Heart left ventricle (tissue), 16 donors: Measurements from ENCODE around the gene CFP. TPM values are rescaled to one million over a fixed set of nuclear protein-coding genes. Genes with fewer than 3 reads are reported as not detected.
A peak's percentile ranks its signal among the peaks of the same experiment; 100 is the strongest.

Experiments used
- ATAC-seq, 4 donors: fragments of 200-7000 bp; cut with Tn5 transposase; one replicate each; pipeline ENCODE4 v1.9.1; 2020 to 2022; ENCODE audit warnings: moderate library complexity in 4 of 4, mild to moderate bottlenecking in 3 of 4, moderate number of reproducible peaks in 1 of 4
- DNase-seq, 5 donors: peaks; one replicate each; pipeline ENCODE4 v3.0.0-alpha.2; 2020
- H3K27ac ChIP-seq, 12 donors: fragments of 200-600 bp; sonication (generic) in 4 of 12; one replicate each; pipeline versions ENCODE4 v1.5.0 to v1.8.0; 2016 to 2022; ENCODE audit warnings: mild to moderate bottlenecking in 2 of 12
- H3K27me3 ChIP-seq, 9 donors: fragments of 200-600 bp; sonication (generic) in 2 of 9; one replicate each; pipeline versions ENCODE4 v1.5.1 to v1.8.0; 2016 to 2022; ENCODE audit warnings: mild to moderate bottlenecking in 3 of 9
- H3K36me3 ChIP-seq, 9 donors: fragments of 200-600 bp; sonication (generic) in 2 of 9; one replicate each; pipeline versions ENCODE4 v1.5.0 to v1.8.0; 2018 to 2022; ENCODE audit warnings: mild to moderate bottlenecking in 2 of 9
- H3K4me1 ChIP-seq, 12 donors: fragments of 200-600 bp; sonication (generic) in 4 of 12; one replicate each; pipeline versions ENCODE4 v1.5.0 to v1.8.0; 2016 to 2022; ENCODE audit warnings: mild to moderate bottlenecking in 3 of 12
- H3K4me3 ChIP-seq, 12 donors: fragments of 200-600 bp; sonication (generic) in 4 of 12; one replicate each; pipeline versions ENCODE4 v1.5.0 to v1.8.0; 2017 to 2022; ENCODE audit warnings: mild to moderate bottlenecking in 9 of 12, moderate library complexity in 4 of 12
- H3K9me3 ChIP-seq, 12 donors: fragments of 200-600 bp; sonication (generic) in 4 of 12; one replicate each; pipeline versions ENCODE4 v1.5.0 to v1.8.0; 2016 to 2022; ENCODE audit warnings: mild to moderate bottlenecking in 1 of 12
- CTCF ChIP-seq, 12 donors: fragments of 200-600 bp; sonication (generic) in 4 of 12; IDR thresholded peaks; one replicate each; pipeline versions ENCODE4 v1.5.0 to v1.8.0; 2018 to 2022; ENCODE audit warnings: antibody characterized with exemption in 12 of 12, mild to moderate bottlenecking in 5 of 12
- POLR2A ChIP-seq, 2 donors: fragments of 450-650 bp; IDR thresholded peaks; one replicate each; pipeline ENCODE4 v1.6.1; 2017; ENCODE audit warnings: antibody characterized with exemption in 2 of 2, mild to moderate bottlenecking in 2 of 2, moderate library complexity in 2 of 2
- WGBS, 4 donors: extraction: QIAGEN DNeasy Blood & Tissue Kit in 2 of 4; methylation state at CpG; one replicate each; pipeline versions ENCODE4 v1.1.5 to v1.1.7; 2013 to 2018; 5-methylcytosine and 5-hydroxymethylcytosine counted together
- intact Hi-C, 10 donors: fragments of 100-400 bp; cut with DNase I; formaldehyde crosslinking; loops; one replicate each; pipeline versions ENCODE4 v1.11.1 to v1.14.2; 2022
- polyA plus RNA-seq, 2 donors: library from polyadenylated mRNA; stranded (reverse); fragments of 200-250 nt; gene quantifications; one replicate each; pipeline ENCODE4 v1.2.3, GENCODE V29; 2013
- total RNA-seq, 9 donors: library from RNA; depleted of rRNA in 2 of 9; stranded (reverse); fragments of >200 nt in 2 of 9; fragmentation: NEBNext Ultra II Directional in 3 of 9; extraction: Animal tissue kit (Norgen Biotek cat#: 25700) in 3 of 9; gene quantifications; one replicate each; pipeline versions ENCODE4 v1.1.0 to v1.2.4, GENCODE V29; 2016 to 2023
- donor health status: ischemic (EF 13 %, LVEDD 7.1; RV severe dilation, severe dysfunction).
- donor health status: healthy with polysubstance abuse.
- donor health status: DM: no; HTN: yes; CAD: no.
- donor health status: DM: no; HTN: no; CAD: no.
- donor health status: ischemic (EF 25% LVEDD 6.9; RV normal size, moderate dysfunction).
- donor health status: ischemic (EF 25% LVEDD 5.7; RV mildly dilated, moderate dysfunction).
- donor health status: healthy.
- donor health status: DM: yes; HTN: yes; CAD: no.
- donor health status: ischemic (EF 35%, LVEDD 5.7; RV mildly dilated, moderate dysfunction).
- donor health status: nonischemic (EF 11% LVEDD 7.7; RV severe dilation, severe dysfunction).
- donor health status: DM: yes; HTN: yes; CAD: no.
- donor health status: PGD.
- donor health status: ischemic (EF 29% LVEDD 5.4; RV normal size, mild dysfunction).
- donor health status: nonischemic (EF 23%, LVEDD 6.1; RV moderate dilation, normal function).

CFP gene
- total and polyA plus RNA-seq, 11 donors: 0.98 to 24.7 (median 1.8) TPM

DNA sequence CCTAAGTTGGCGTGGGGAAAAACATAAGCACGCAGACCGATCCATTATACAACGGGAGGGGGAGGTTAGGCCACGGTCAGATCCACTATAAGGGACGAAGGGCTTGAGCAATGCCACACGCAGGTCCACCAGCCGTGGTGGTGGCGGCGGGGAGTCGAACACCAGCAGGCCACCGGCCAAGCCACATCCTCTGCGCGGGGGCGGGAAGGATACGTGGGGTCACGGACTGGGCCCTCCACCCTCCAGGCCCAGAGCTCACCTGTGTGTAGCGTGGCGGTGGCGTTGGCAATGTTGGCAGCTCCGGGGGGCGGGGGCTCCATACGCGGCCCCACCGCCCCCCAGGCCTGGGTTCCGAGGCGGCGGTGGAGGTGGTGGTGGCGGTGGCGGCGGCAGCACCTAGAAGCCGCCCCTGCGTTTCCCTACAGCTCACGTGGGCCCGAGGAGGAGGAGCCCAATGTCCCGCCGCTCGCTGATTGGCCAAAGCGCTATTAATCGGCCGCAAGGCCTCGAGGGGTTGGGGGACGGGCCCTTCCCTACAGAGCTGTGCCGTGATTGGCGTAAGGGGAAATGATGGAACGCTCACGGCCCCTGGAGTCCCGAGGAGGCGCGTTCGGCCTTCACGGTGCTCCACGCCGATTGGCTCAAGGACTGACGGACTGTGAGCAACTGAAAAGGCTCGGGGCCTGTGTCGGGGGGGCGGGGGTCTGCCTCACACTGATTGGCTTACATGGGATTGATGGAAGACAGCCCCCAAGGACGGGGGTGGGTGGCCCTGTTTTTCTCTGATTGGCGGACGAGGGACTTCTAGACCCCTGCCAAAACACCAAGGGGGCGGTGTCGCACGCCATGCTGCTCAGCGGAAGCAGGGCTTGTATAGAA is 20.7 kb upstream of the CFP start, which contains the start of gene ELK1:
Gene ELK1 (minus strand): TSS at position 400 of the 879 bp plus-strand sequence. CDS start 9,122 bp downstream, outside the sequence.
- peak within 1 kb of the TSS; percentile 39 to 90 (median 70) for H3K4me3 ChIP-seq
- ATAC-seq (peak; percentile 94 to 98 (median 97)), DNase-seq (peak; percentile 93 to 97 (median 95))
- peaks cover 0 to 17% (median 6%) of the 10 kb centered on the region in 12 donors for H3K4me1 ChIP-seq
- intact Hi-C loops: loop anchor here in 6 of 10 donors (5.0 to 10.0 kb wide), 4 partner anchors 184 to 458 kb away; partner anchors contain the start of genes UBA1 (in 3 of the 6) and ZNF81 (in 1 of the 6)
- peaks cover 0 to 28% (median 11%) of the 10 kb centered on the region in 9 donors for H3K36me3 ChIP-seq
- H3K27ac ChIP-seq: peak within 1 kb of the TSS; percentile 47 to 93 (median 82)
- H3K27me3 ChIP-seq: peaks cover 0 to 4% (median 0%) of the 10 kb centered on the region in 9 donors
- TF ChIP-seq CTCF (IDR thresholded peaks at IDR 0.05) (peak in 2 of 12 donors; percentile 18 to 30), POLR2A (IDR thresholded peaks at IDR 0.05) (peak in 1 of 2 donors; percentile 39)
- WGBS, 4 donors: 1 to 56% (median 26%) methylated on average over 46 to 65 of the region's 65 CpGs
- no peaks in the 10 kb centered on the region for H3K9me3 ChIP-seq

GRCh38 chrX:47649781-47650163 is 20.0 kb upstream of the CFP start:
- TF ChIP-seq POLR2A (IDR thresholded peaks at IDR 0.05): no peak
- no peak for TF ChIP-seq CTCF (IDR thresholded peaks at IDR 0.05)
- H3K27me3 ChIP-seq: peaks cover 0 to 4% (median 0%) of the 10 kb centered on the region in 9 donors
- ATAC-seq (no peak), DNase-seq (no peak)
- H3K4me3 ChIP-seq: peak overlapping the region; percentile 39 to 90 (median 70)
- intact Hi-C loops: loop anchor here in 8 of 10 donors (5.0 to 10.0 kb wide), 9 partner anchors 65 to 457 kb away; partner anchors contain the start of genes UBA1 (in 5 of the 8), ARAF (in 2 of the 8), TIMP1 (in 1 of the 8) and ZNF81 (in 1 of the 8)
- no peaks in the 10 kb centered on the region for H3K9me3 ChIP-seq
- peaks cover 0 to 17% (median 6%) of the 10 kb centered on the region in 12 donors for H3K4me1 ChIP-seq
- 1 to 37% (median 18%) methylated on average over 11 of the region's 11 CpGs for WGBS, 4 donors
- H3K36me3 ChIP-seq: peaks cover 0 to 23% (median 6%) of the 10 kb centered on the region in 9 donors
- peak overlapping the region in 11 of 12 donors; percentile 47 to 93 (median 82) for H3K27ac ChIP-seq

DNA sequence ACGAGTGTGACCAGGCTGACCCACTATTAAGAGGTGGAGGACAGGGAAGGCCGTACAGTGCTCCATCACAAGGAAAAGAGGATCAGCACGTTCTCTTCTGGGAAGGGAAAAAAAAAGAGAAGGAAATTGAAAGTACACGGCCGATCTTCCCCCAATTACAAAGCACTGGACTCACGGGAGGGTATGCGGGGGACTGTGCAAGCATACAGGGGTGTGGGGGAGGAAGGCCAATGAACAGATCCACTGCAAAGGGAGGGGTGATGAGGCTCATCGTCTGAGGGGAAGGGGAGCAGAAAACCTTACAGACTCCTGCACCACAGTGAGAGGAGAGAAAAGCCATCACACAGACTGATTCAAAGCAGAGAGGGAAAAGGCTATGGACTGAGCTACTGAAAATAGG is 19.5 kb upstream of the CFP start:
- TF ChIP-seq CTCF (IDR thresholded peaks at IDR 0.05): no peak
- no peak for TF ChIP-seq POLR2A (IDR thresholded peaks at IDR 0.05)
- intact Hi-C loops: loop anchor here in 7 of 10 donors (5.0 to 10.0 kb wide), 7 partner anchors 64 to 454 kb away; partner anchors contain the start of genes ARAF (in 2 of the 7), UBA1 (in 2 of the 7) and TIMP1 (in 1 of the 7)
- DNase-seq (no peak), ATAC-seq (no peak)
- Histone ChIP-seq H3K27ac (peak overlapping the region in 1 of 12 donors; percentile 83), H3K36me3 (peaks cover 0 to 20% (median 6%) of the 10 kb centered on the region in 9 donors), H3K4me1 (peaks cover 0 to 20% (median 6%) of the 10 kb centered on the region in 12 donors), H3K27me3 (peaks cover 0 to 4% (median 0%) of the 10 kb centered on the region in 9 donors), H3K9me3 (no peaks in the 10 kb centered on the region), H3K4me3 (peak overlapping the region in 10 of 12 donors; percentile 57 to 90 (median 73))
- WGBS, 4 donors: 31 to 50% (median 40%) methylated on average over 8 of the region's 8 CpGs
